Measurements from ENCODE around the gene CDIPT.

Gene CDIPT

DNA sequence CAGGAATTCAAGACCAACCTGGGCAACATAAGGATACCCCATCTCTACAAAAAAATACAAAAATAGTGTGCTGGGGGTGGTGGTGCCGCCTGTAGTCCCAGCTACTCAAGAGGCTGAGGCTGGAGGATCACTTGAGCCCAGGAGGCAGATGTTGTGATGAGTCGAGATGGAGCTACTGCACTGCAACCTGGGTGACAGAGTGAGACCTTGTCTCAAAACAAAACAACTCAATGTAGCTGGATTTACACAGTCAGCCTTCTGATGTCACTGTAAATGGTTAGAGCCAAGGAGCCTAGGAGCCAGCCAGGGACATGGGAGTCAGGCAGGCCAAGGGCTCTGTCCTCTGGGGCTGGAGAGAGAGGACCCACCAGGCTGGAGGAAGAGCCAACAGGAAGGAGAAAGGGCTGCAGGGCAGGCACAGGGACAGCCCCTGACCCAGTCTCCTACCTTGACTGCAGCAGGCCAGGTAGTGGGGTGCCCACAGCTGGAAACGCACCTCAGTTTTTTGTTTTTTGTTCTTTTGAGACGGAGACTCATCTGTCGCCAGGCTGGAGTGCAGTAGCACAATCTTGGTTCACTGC is 8.4 kb downstream of the CDIPT start:
- TF ChIP-seq, protein P1, sequence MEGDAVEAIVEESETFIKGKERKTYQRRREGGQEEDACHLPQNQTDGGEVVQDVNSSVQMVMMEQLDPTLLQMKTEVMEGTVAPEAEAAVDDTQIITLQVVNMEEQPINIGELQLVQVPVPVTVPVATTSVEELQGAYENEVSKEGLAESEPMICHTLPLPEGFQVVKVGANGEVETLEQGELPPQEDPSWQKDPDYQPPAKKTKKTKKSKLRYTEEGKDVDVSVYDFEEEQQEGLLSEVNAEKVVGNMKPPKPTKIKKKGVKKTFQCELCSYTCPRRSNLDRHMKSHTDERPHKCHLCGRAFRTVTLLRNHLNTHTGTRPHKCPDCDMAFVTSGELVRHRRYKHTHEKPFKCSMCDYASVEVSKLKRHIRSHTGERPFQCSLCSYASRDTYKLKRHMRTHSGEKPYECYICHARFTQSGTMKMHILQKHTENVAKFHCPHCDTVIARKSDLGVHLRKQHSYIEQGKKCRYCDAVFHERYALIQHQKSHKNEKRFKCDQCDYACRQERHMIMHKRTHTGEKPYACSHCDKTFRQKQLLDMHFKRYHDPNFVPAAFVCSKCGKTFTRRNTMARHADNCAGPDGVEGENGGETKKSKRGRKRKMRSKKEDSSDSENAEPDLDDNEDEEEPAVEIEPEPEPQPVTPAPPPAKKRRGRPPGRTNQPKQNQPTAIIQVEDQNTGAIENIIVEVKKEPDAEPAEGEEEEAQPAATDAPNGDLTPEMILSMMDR (conservative IDR thresholded peaks at IDR 0.05; ENCODE audit: low read length), result no peak
- no peak for TF ChIP-seq EZH2phosphoT487 (IDR thresholded peaks at IDR 0.05; ENCODE audit: borderline replicate concordance)
- Histone ChIP-seq H3K4me3 (ENCODE audit: low read length, poor library complexity, severe bottlenecking) (no peak overlapping the region), H3K9ac (ENCODE audit: low read depth, low read length, poor library complexity, severe bottlenecking) (no peak overlapping the region), H3K4me2 (ENCODE audit: low read depth, low read length, poor library complexity, severe bottlenecking) (no peak overlapping the region), H3K9me3 (ENCODE audit: insufficient read depth, low read depth, low read length) (no peaks in the 10 kb centered on the region), H3K9me2 (replicated peaks; ENCODE audit: low read depth, low read length) (no peaks in the 10 kb centered on the region), H3K27me3 (ENCODE audit: insufficient read depth, low read length, poor library complexity, severe bottlenecking) (no peaks in the 10 kb centered on the region), H3K79me2 (ENCODE audit: insufficient read depth, low read length) (no peaks in the 10 kb centered on the region), H4K20me1 (ENCODE audit: insufficient read depth, low read length, poor library complexity, severe bottlenecking) (no peaks in the 10 kb centered on the region), H3F3A (ENCODE audit: low read depth) (no peaks in the 10 kb centered on the region), H2AFZ (ENCODE audit: low read length) (no peak overlapping the region), H3K36me3 (ENCODE audit: insufficient read depth, low read length) (no peaks in the 10 kb centered on the region; the same call in 1 of the 2 replicates), H3K4me1 (ENCODE audit: insufficient read depth, low read length, poor library complexity, severe bottlenecking) (no peaks in the 10 kb centered on the region)

DNA sequence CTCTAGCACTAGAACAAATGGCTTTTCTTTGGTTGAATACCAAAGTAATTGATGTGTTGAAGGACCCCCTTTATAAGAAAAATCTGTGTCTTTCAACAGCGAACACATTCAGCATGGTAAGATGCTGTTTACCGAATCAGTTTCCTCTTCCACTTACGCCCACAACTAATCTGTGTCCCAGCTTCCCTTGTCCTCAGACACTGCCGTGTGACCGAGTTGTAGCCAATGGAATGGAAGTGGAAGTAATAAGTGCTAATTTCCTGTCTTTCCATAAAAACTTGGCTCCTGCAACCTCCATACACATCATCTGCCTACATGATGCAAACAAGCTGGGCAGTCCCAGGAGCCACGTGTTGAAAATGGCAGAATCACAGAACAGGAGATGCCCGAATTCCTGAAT is 10.4 kb downstream of the CDIPT start:
- no peaks in the 10 kb centered on the region for H3K9me2 ChIP-seq (replicated peaks; ENCODE audit: low read depth, low read length)
- no peaks in the 10 kb centered on the region for H3F3A ChIP-seq (ENCODE audit: low read depth)
- no peaks in the 10 kb centered on the region for H3K79me2 ChIP-seq (ENCODE audit: insufficient read depth, low read length)

DNA sequence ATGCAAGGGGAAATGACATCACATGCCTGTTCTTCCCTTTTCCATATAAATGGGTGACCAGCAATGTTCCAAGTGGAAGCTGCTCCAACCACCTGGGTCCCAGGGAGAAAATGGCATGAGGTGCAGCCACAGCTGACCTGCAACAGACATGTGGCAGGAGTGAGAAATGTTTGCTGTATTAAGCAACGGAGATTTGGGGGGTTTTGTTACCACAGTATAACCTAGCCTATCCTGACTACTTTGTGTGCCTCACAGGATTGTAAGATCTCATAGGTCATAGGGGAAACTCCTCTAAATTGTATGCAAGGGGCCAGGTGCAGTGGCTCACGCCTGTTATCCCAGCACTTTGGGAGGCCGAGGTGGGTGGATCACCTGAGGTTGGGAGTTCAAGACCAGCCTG is 12.0 kb downstream of the CDIPT start:
- Histone ChIP-seq H3K9me3 (ENCODE audit: insufficient read depth, low read depth, low read length) (no peaks in the 10 kb centered on the region), H3K4me2 (ENCODE audit: low read depth, low read length, poor library complexity, severe bottlenecking) (no peak overlapping the region), H3K9ac (ENCODE audit: low read depth, low read length, poor library complexity, severe bottlenecking) (no peak overlapping the region), H3F3A (ENCODE audit: low read depth) (no peaks in the 10 kb centered on the region), H3K36me3 (ENCODE audit: insufficient read depth, low read length) (no peaks in the 10 kb centered on the region), H3K9me2 (replicated peaks; ENCODE audit: low read depth, low read length) (no peaks in the 10 kb centered on the region), H2AFZ (ENCODE audit: low read length) (no peak overlapping the region), H3K79me2 (ENCODE audit: insufficient read depth, low read length) (no peaks in the 10 kb centered on the region), H3K4me3 (ENCODE audit: low read length, poor library complexity, severe bottlenecking) (no peak overlapping the region), H3K4me1 (ENCODE audit: insufficient read depth, low read length, poor library complexity, severe bottlenecking) (no peaks in the 10 kb centered on the region), H4K20me1 (ENCODE audit: insufficient read depth, low read length, poor library complexity, severe bottlenecking) (no peaks in the 10 kb centered on the region), H3K27me3 (ENCODE audit: insufficient read depth, low read length, poor library complexity, severe bottlenecking) (no peaks in the 10 kb centered on the region)
- TF ChIP-seq EZH2phosphoT487 (IDR thresholded peaks at IDR 0.05; ENCODE audit: borderline replicate concordance), result no peak
- TF ChIP-seq, protein P1 (conservative IDR thresholded peaks at IDR 0.05; ENCODE audit: low read length), result no peak

More for the DNA sequence above, 10.4 kb downstream of the CDIPT start:
- Histone ChIP-seq H3K27me3 (ENCODE audit: insufficient read depth, low read length, poor library complexity, severe bottlenecking) (no peaks in the 10 kb centered on the region), H2AFZ (ENCODE audit: low read length) (no peak overlapping the region), H3K9me3 (ENCODE audit: insufficient read depth, low read depth, low read length) (no peaks in the 10 kb centered on the region), H3K36me3 (ENCODE audit: insufficient read depth, low read length) (no peaks in the 10 kb centered on the region), H4K20me1 (ENCODE audit: insufficient read depth, low read length, poor library complexity, severe bottlenecking) (no peaks in the 10 kb centered on the region), H3K4me3 (ENCODE audit: low read length, poor library complexity, severe bottlenecking) (no peak overlapping the region), H3K4me1 (ENCODE audit: insufficient read depth, low read length, poor library complexity, severe bottlenecking) (no peaks in the 10 kb centered on the region), H3K9ac (ENCODE audit: low read depth, low read length, poor library complexity, severe bottlenecking) (no peak overlapping the region), H3K4me2 (ENCODE audit: low read depth, low read length, poor library complexity, severe bottlenecking) (no peak overlapping the region)
- TF ChIP-seq, protein P1 (conservative IDR thresholded peaks at IDR 0.05; ENCODE audit: low read length), result no peak
